Ascending aorta (tissue), 2 donors: ENCODE measurements around the gene PTP4A2. TPM values are rescaled to one million over a fixed set of nuclear protein-coding genes. Genes with fewer than 3 reads are reported as not detected.

ENCODE experiments used
- DNase-seq, 2 donors: peaks; one replicate each; pipeline ENCODE4 v3.0.0-alpha.2; 2019; ENCODE audit warnings: low spot score in 2 of 2
- H3K27ac ChIP-seq, 2 donors: fragments of 200-600 bp; sonication (generic); one replicate each; pipeline ENCODE4 v1.5.1; 2016 to 2017; ENCODE audit warnings: mild to moderate bottlenecking in 1 of 2
- H3K27me3 ChIP-seq: fragments of 200-600 bp; sonication (generic); one replicate; pipeline ENCODE4 v1.5.1; 2017
- H3K36me3 ChIP-seq, 2 donors: fragments of 200-600 bp; sonication (generic); one replicate each; pipeline ENCODE4 v1.5.1; 2016
- H3K4me1 ChIP-seq, 2 donors: fragments of 200-600 bp; sonication (generic); one replicate each; pipeline ENCODE4 v1.5.1; 2016 to 2017; ENCODE audit warnings: mild to moderate bottlenecking in 1 of 2
- H3K4me3 ChIP-seq, 2 donors: fragments of 200-600 bp; sonication (generic); one replicate each; pipeline ENCODE4 v1.5.1; 2016 to 2017; ENCODE audit warnings: mild to moderate bottlenecking in 1 of 2
- H3K9me3 ChIP-seq, 2 donors: fragments of 200-600 bp; sonication (generic); one replicate each; pipeline ENCODE4 v1.5.1; 2016
- CTCF ChIP-seq, 3 experiments: fragments of 200-600 bp in 2 of 3; fragments of 450-650 bp in 1 of 3; sonication (generic) in 2 of 3; IDR thresholded peaks; one replicate each; pipeline ENCODE4 v1.5.1; 2016 to 2019; ENCODE audit warnings: antibody characterized with exemption in 3 of 3, mild to moderate bottlenecking in 1 of 3, moderate library complexity in 1 of 3
- intact Hi-C: fragments of 100-400 bp; cut with DNase I; formaldehyde crosslinking; loops from one replicate; pipeline ENCODE4 v1.15.1; 2023
- total RNA-seq: library from RNA; depleted of rRNA; stranded (reverse); fragments of >200 nt; gene quantifications from one replicate; pipeline ENCODE4 v1.1.0, GENCODE V29; 2016

The PTP4A2 gene
- total RNA-seq, 1 donor from 2014 or later, result 174 TPM

- no peak overlapping the region for H3K4me3 ChIP-seq
- DNase-seq, result no peak
- intact Hi-C loops, result no loop called here
- no peaks in the 10 kb centered on the region for H3K27me3 ChIP-seq
- TF ChIP-seq CTCF (IDR thresholded peaks at IDR 0.05), result no peak
- no peak overlapping the region for H3K27ac ChIP-seq
- peaks cover 0 to 4% of the 10 kb centered on the region in 2 donors for H3K4me1 ChIP-seq
- H3K36me3 ChIP-seq, result no peaks in the 10 kb centered on the region
- no peaks in the 10 kb centered on the region for H3K9me3 ChIP-seq
Observed at GRCh38 chr1:31885851-31886250, 52.3 kb downstream of the PTP4A2 start.

GRCh38 chr1:31883357-31883942 lies 54.7 kb downstream of the PTP4A2 start:
- H3K9me3 ChIP-seq, result no peaks in the 10 kb centered on the region
- no peak for TF ChIP-seq CTCF (IDR thresholded peaks at IDR 0.05)
- no peak for DNase-seq

GRCh38 chr1:31881688-31882000 lies 56.5 kb downstream of the PTP4A2 start:
- Histone ChIP-seq H3K4me3 (no peak overlapping the region), H3K36me3 (no peaks in the 10 kb centered on the region), H3K27me3 (no peaks in the 10 kb centered on the region), H3K9me3 (no peaks in the 10 kb centered on the region), H3K4me1 (peaks cover 0 to 4% of the 10 kb centered on the region in 2 donors), H3K27ac (no peak overlapping the region)
- no peak for DNase-seq
- no peak for TF ChIP-seq CTCF (IDR thresholded peaks at IDR 0.05)
- intact Hi-C loops, result no loop called here

More at GRCh38 chr1:31883357-31883942, 54.7 kb downstream of the PTP4A2 start:
- H3K36me3 ChIP-seq, result no peaks in the 10 kb centered on the region
- H3K4me1 ChIP-seq, result peaks cover 0 to 4% of the 10 kb centered on the region in 2 donors
- no peaks in the 10 kb centered on the region for H3K27me3 ChIP-seq
- H3K4me3 ChIP-seq, result no peak overlapping the region
- no peak overlapping the region for H3K27ac ChIP-seq
- intact Hi-C loops, result no loop called here

GRCh38 chr1:31880957-31881687 lies 57.0 kb downstream of the PTP4A2 start:
- intact Hi-C loops, result no loop called here
- TF ChIP-seq CTCF (IDR thresholded peaks at IDR 0.05), result no peak
- no peak for DNase-seq

GRCh38 chr1:31879981-31880608 lies 58.1 kb downstream of the PTP4A2 start:
- Histone ChIP-seq H3K4me3 (no peak overlapping the region), H3K9me3 (no peaks in the 10 kb centered on the region), H3K27me3 (no peaks in the 10 kb centered on the region), H3K36me3 (no peaks in the 10 kb centered on the region), H3K27ac (no peak overlapping the region), H3K4me1 (peaks cover 0 to 4% of the 10 kb centered on the region in 2 donors)
- TF ChIP-seq CTCF (IDR thresholded peaks at IDR 0.05), result no peak
- intact Hi-C loops, result no loop called here
- DNase-seq, result no peak

More at GRCh38 chr1:31880957-31881687, 57.0 kb downstream of the PTP4A2 start:
- Histone ChIP-seq H3K4me1 (peaks cover 0 to 4% of the 10 kb centered on the region in 2 donors), H3K27me3 (no peaks in the 10 kb centered on the region), H3K36me3 (no peaks in the 10 kb centered on the region), H3K27ac (no peak overlapping the region), H3K9me3 (no peaks in the 10 kb centered on the region), H3K4me3 (no peak overlapping the region)
